ENCODE results near the gene FBLN1.

The FBLN1 gene

GRCh38 chr22:45572444-45572843, 69.8 kb downstream of the FBLN1 start:
- no peak overlapping the region for H3K9ac ChIP-seq (ENCODE audit: low read length)
- H3K4me3 ChIP-seq (ENCODE audit: low read length) = no peak overlapping the region
- no peaks in the 10 kb centered on the region for H3K36me3 ChIP-seq (ENCODE audit: control insufficient read depth, insufficient read depth, low read length)
- no peaks in the 10 kb centered on the region for H3K9me3 ChIP-seq (ENCODE audit: control insufficient read depth, low read length)
- H3K4me1 ChIP-seq (ENCODE audit: control insufficient read depth, insufficient read depth, low read length) = no peaks in the 10 kb centered on the region
- peaks cover 5% of the 10 kb centered on the region for H3K27me3 ChIP-seq (ENCODE audit: control insufficient read depth, insufficient read depth, low read length)

DNA sequence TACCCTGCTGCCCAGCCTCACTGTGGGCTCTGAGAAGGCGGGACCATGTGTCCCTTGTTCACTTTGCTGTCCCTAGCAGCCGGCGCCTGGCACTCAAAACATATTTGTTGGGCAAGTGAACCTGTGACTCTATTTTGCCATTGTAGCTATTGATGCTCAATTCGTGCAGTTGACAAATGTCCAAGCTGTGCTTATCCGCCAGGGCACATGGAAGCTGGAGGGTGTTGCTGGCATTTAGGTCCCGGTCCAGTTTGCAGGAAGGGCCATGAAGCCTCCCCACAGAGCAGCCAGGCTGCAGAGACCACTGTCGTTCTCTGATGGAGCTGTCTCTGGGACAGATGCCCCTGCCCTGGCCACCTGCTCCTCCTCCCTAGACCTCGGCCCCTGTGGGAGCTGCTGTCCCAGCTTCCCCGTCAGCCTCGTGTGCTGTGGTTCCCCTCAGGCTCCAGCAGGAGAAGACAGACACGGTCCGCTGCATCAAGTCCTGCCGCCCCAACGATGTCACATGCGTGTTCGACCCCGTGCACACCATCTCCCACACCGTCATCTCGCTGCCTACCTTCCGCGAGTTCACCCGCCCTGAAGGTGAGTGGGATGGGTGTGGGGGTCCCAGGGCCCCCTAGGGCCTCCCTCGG, 71.5 kb downstream of the FBLN1 start:
- H3K27me3 ChIP-seq (ENCODE audit: control insufficient read depth, insufficient read depth, low read length) = peaks cover 5% of the 10 kb centered on the region
- H3K4me1 ChIP-seq (ENCODE audit: control insufficient read depth, insufficient read depth, low read length) = no peaks in the 10 kb centered on the region
- H3K4me3 ChIP-seq (ENCODE audit: low read length) = no peak overlapping the region
- no peak overlapping the region for H3K9ac ChIP-seq (ENCODE audit: low read length)
- no peaks in the 10 kb centered on the region for H3K36me3 ChIP-seq (ENCODE audit: control insufficient read depth, insufficient read depth, low read length)
- H3K9me3 ChIP-seq (ENCODE audit: control insufficient read depth, low read length) = no peaks in the 10 kb centered on the region

DNA sequence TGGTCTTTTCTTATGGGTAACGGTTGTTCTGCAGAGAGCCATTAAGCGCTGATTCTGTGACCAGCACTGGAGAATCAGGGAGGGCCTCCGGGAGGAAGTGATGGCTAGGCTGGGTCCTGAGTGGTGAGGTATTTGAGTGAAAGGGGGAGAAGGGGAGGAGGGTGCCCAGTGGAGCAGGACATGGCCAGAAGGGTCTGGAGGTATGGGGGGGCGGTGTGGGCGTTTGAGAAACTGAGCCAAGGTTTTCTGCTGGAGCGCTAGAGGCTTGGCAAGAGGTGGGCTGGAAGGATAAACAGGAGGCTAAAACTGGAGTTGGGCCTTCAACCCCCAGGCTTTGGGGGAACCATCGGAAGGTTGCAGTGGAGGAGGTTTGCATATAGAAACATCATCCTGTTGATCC, 72.5 kb downstream of the FBLN1 start:
- no peaks in the 10 kb centered on the region for H3K9me3 ChIP-seq (ENCODE audit: control insufficient read depth, low read length)
- no peaks in the 10 kb centered on the region for H3K36me3 ChIP-seq (ENCODE audit: control insufficient read depth, insufficient read depth, low read length)
- H3K4me1 ChIP-seq (ENCODE audit: control insufficient read depth, insufficient read depth, low read length) = no peaks in the 10 kb centered on the region
- no peak overlapping the region for H3K9ac ChIP-seq (ENCODE audit: low read length)
- no peak overlapping the region for H3K4me3 ChIP-seq (ENCODE audit: low read length)
- peaks cover 8% of the 10 kb centered on the region for H3K27me3 ChIP-seq (ENCODE audit: control insufficient read depth, insufficient read depth, low read length)

DNA sequence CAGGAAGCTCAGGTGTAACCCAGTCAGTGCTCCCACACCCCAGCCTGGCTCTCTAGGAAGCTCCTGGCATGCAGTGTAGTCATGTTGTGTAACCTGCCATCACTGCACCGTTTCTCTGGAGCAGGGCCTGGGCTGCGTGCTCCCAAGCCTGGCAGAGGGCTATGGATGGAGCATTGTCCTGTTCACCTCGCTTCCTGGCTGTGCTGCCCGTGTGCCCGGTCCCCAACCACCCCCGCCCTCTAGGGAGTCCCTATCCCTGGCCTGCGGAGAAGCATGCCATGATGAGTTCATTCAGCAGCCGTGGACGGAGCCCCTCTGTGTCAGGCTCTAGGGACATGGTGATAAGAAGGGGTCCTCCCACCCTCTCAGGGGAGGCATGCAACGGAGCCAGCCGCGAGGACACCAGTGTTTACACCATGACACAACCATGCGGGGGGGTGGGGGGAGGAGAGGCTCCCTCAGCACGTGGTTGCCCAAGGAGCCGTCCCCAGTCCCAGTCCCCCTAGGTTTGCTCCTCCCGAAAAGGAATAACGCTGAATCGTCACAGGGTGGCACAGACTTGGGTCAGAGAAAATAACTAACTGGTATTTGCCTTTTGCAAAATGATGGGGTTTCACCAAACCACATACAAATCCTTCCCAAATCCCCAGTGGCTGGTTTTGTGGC, 73.1 kb downstream of the FBLN1 start:
- H3K9ac ChIP-seq (ENCODE audit: low read length) = no peak overlapping the region
- H3K36me3 ChIP-seq (ENCODE audit: control insufficient read depth, insufficient read depth, low read length) = no peaks in the 10 kb centered on the region
- H3K9me3 ChIP-seq (ENCODE audit: control insufficient read depth, low read length) = no peaks in the 10 kb centered on the region
- H3K27me3 ChIP-seq (ENCODE audit: control insufficient read depth, insufficient read depth, low read length) = peaks cover 8% of the 10 kb centered on the region
- no peak overlapping the region for H3K4me3 ChIP-seq (ENCODE audit: low read length)
- no peaks in the 10 kb centered on the region for H3K4me1 ChIP-seq (ENCODE audit: control insufficient read depth, insufficient read depth, low read length)

GRCh38 chr22:45576273-45576625, 73.6 kb downstream of the FBLN1 start:
- Histone ChIP-seq H3K4me3 (ENCODE audit: low read length) (no peak overlapping the region), H3K36me3 (ENCODE audit: control insufficient read depth, insufficient read depth, low read length) (no peaks in the 10 kb centered on the region), H3K4me1 (ENCODE audit: control insufficient read depth, insufficient read depth, low read length) (no peaks in the 10 kb centered on the region), H3K9me3 (ENCODE audit: control insufficient read depth, low read length) (no peaks in the 10 kb centered on the region), H3K27me3 (ENCODE audit: control insufficient read depth, insufficient read depth, low read length) (peaks cover 8% of the 10 kb centered on the region), H3K9ac (ENCODE audit: low read length) (no peak overlapping the region)

- no peaks in the 10 kb centered on the region for H3K4me1 ChIP-seq (ENCODE audit: control insufficient read depth, insufficient read depth, low read length)
- H3K9me3 ChIP-seq (ENCODE audit: control insufficient read depth, low read length) = no peaks in the 10 kb centered on the region
- H3K9ac ChIP-seq (ENCODE audit: low read length) = no peak overlapping the region
- H3K4me3 ChIP-seq (ENCODE audit: low read length) = no peak overlapping the region
- peaks cover 8% of the 10 kb centered on the region for H3K27me3 ChIP-seq (ENCODE audit: control insufficient read depth, insufficient read depth, low read length)
- no peaks in the 10 kb centered on the region for H3K36me3 ChIP-seq (ENCODE audit: control insufficient read depth, insufficient read depth, low read length)
Observed at GRCh38 chr22:45576730-45577464, 74.2 kb downstream of the FBLN1 start.

DNA sequence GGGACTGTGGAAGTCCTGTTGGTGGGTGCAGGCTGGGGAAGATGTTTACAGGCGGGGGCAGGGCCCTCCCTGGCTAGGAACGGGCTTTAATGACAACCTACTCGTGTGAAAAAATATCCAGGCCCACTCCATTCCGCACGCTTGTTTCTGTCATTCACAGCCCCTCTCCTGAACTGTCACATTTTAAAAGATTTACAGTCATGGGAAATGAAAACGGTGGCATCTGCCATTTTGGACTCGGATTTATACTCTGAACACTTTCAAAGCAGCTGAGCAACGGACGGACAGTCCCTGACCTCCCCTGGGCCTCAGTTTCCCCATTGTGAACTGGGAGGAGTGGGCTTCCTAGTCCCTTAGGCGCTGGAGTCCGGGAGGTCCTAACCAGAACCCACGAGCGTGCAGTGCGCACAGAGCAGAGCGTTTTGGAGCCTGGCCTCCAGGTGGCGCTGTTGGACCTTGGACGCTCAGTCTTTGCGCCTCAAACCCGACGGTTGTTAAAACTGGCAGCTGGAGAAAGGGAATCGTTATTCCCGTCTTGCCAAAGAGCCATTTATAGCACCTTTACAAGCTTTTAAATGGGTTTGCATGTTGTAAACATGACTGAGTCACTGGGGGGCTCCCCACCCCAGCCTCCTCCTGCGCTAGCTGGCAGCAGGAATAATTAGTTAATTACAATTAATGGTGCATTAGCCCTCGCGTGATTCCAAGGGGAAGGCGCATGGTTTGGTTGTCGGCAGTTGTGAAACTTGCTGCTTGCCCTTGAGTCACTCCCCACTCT, 75.3 kb downstream of the FBLN1 start:
- Histone ChIP-seq H3K36me3 (ENCODE audit: control insufficient read depth, insufficient read depth, low read length) (no peaks in the 10 kb centered on the region), H3K4me3 (ENCODE audit: low read length) (no peak overlapping the region), H3K9me3 (ENCODE audit: control insufficient read depth, low read length) (no peaks in the 10 kb centered on the region), H3K4me1 (ENCODE audit: control insufficient read depth, insufficient read depth, low read length) (no peaks in the 10 kb centered on the region), H3K9ac (ENCODE audit: low read length) (no peak overlapping the region), H3K27me3 (ENCODE audit: control insufficient read depth, insufficient read depth, low read length) (peaks cover 8% of the 10 kb centered on the region)

- Histone ChIP-seq H3K27me3 (ENCODE audit: control insufficient read depth, insufficient read depth, low read length) (peaks cover 8% of the 10 kb centered on the region), H3K9me3 (ENCODE audit: control insufficient read depth, low read length) (no peaks in the 10 kb centered on the region), H3K4me3 (ENCODE audit: low read length) (no peak overlapping the region), H3K9ac (ENCODE audit: low read length) (no peak overlapping the region), H3K4me1 (ENCODE audit: control insufficient read depth, insufficient read depth, low read length) (no peaks in the 10 kb centered on the region), H3K36me3 (ENCODE audit: control insufficient read depth, insufficient read depth, low read length) (no peaks in the 10 kb centered on the region)
Observed at GRCh38 chr22:45578524-45579147, 76.0 kb downstream of the FBLN1 start.

DNA sequence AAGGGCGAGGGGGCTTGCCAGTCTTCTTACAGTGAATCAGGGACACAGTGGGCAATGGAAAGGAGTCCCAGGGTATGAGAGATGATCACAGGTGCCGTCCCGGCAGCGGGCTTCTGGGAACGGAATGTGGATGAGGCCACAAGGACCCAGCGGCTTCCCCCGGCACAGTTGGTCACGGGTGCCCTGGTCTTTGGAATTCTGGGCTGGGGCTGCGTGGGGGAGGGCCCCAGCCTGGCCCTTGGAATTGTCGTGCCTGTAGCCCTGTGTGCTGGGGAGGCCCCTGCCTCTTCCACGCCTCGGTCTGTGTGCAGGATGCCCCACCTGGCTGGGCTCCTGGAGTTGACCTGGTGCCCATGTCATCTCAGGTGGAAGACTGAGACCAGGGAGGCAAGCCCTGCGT, 76.6 kb downstream of the FBLN1 start:
- Histone ChIP-seq H3K27me3 (ENCODE audit: control insufficient read depth, insufficient read depth, low read length) (peaks cover 8% of the 10 kb centered on the region), H3K9me3 (ENCODE audit: control insufficient read depth, low read length) (no peaks in the 10 kb centered on the region), H3K9ac (ENCODE audit: low read length) (no peak overlapping the region), H3K4me3 (ENCODE audit: low read length) (no peak overlapping the region), H3K4me1 (ENCODE audit: control insufficient read depth, insufficient read depth, low read length) (no peaks in the 10 kb centered on the region), H3K36me3 (ENCODE audit: control insufficient read depth, insufficient read depth, low read length) (no peaks in the 10 kb centered on the region)

- Histone ChIP-seq H3K9me3 (ENCODE audit: control insufficient read depth, low read length) (no peaks in the 10 kb centered on the region), H3K27me3 (ENCODE audit: control insufficient read depth, insufficient read depth, low read length) (peaks cover 8% of the 10 kb centered on the region), H3K9ac (ENCODE audit: low read length) (no peak overlapping the region), H3K36me3 (ENCODE audit: control insufficient read depth, insufficient read depth, low read length) (no peaks in the 10 kb centered on the region), H3K4me3 (ENCODE audit: low read length) (no peak overlapping the region), H3K4me1 (ENCODE audit: control insufficient read depth, insufficient read depth, low read length) (no peaks in the 10 kb centered on the region)
Observed at GRCh38 chr22:45579806-45580725, 77.4 kb downstream of the FBLN1 start.

All from mucosa of stomach (tissue), 1 donor.